IPS DF 6.9 (cell line): ENCODE data around the gene NRXN2.
"Not testable (repeated sequence)": the region's sequence is repeated elsewhere in the genome, so short reads cannot be mapped to it uniquely, and the experiment has no call there.

Experiments
- DNase-seq: peaks from one replicate; pipeline ENCODE4 v3.0.0-alpha.2; 2013; ENCODE audit warnings: low read depth, low spot score
- H3K27ac ChIP-seq: one replicate; pipeline ENCODE4 v1.5.1; 2013; ENCODE audit warnings: low read length, control low read depth
- H3K27me3 ChIP-seq: 2 replicates; pipeline ENCODE4 v1.6.1; 2013; ENCODE audit warnings: mild to moderate bottlenecking, low read length; ENCODE audit not compliant: control insufficient read depth, insufficient read depth
- H3K36me3 ChIP-seq: 2 replicates; pipeline ENCODE4 v1.6.1; 2013; ENCODE audit warnings: low read length; ENCODE audit not compliant: control insufficient read depth, insufficient read depth
- H3K4me1 ChIP-seq: 2 replicates; pipeline ENCODE4 v1.6.1; 2013; ENCODE audit warnings: low read length; ENCODE audit not compliant: control insufficient read depth, insufficient read depth
- H3K4me3 ChIP-seq: 2 replicates; pipeline ENCODE4 v1.5.1; 2013; ENCODE audit warnings: mild to moderate bottlenecking, low read length
- H3K9me3 ChIP-seq: 2 replicates; pipeline ENCODE4 v1.6.1; 2013; ENCODE audit warnings: low read length, inconsistent platforms; ENCODE audit not compliant: control insufficient read depth, insufficient read depth
- WGBS: extraction: QIAGEN DNeasy Blood & Tissue Kit; methylation state at CpG from one replicate; pipeline ENCODE4 v1.1.7; 2013; ENCODE audit warnings: mixed read lengths, missing lambda C conversion rate; ENCODE audit not compliant: insufficient read length, insufficient coverage; 5-methylcytosine and 5-hydroxymethylcytosine counted together

Gene NRXN2

GRCh38 chr11:64598797-64599697 lies 124.0 kb downstream of the NRXN2 start:
- Histone ChIP-seq H3K4me3 (no peak overlapping the region), H3K27ac (no peak overlapping the region), H3K36me3 (no peaks in the 10 kb centered on the region), H3K9me3 (no peaks in the 10 kb centered on the region), H3K4me1 (peaks cover 1% of the 10 kb centered on the region; the same call in 1 of the 2 replicates), H3K27me3 (no peaks in the 10 kb centered on the region)
- DNase-seq: no peak
- no CpG with 5 or more reads among the region's 23 CpGs for WGBS

- WGBS: no CpG with 5 or more reads among the region's 12 CpGs
Measured at GRCh38 chr11:64598106-64598796, 124.7 kb downstream of the NRXN2 start.

GRCh38 chr11:64597671-64598101 lies 125.3 kb downstream of the NRXN2 start:
- H3K27me3 ChIP-seq: no peaks in the 10 kb centered on the region
- no peak for DNase-seq
- no peaks in the 10 kb centered on the region for H3K9me3 ChIP-seq
- no peak overlapping the region for H3K27ac ChIP-seq
- H3K36me3 ChIP-seq: no peaks in the 10 kb centered on the region; the same call in 1 of the 2 replicates
- no CpG with 5 or more reads among the region's 13 CpGs for WGBS
- no peak overlapping the region for H3K4me3 ChIP-seq
- H3K4me1 ChIP-seq: peaks cover 1% of the 10 kb centered on the region; the same call in 1 of the 2 replicates

More at GRCh38 chr11:64598106-64598796, 124.7 kb downstream of the NRXN2 start:
- Histone ChIP-seq H3K27me3 (no peaks in the 10 kb centered on the region), H3K9me3 (no peaks in the 10 kb centered on the region), H3K4me3 (no peak overlapping the region; the same call in 1 of the 2 replicates), H3K27ac (no peak overlapping the region), H3K4me1 (peaks cover 1% of the 10 kb centered on the region; the same call in 1 of the 2 replicates), H3K36me3 (no peaks in the 10 kb centered on the region; the same call in 1 of the 2 replicates)
- no peak for DNase-seq

GRCh38 chr11:64595922-64596321 lies 127.1 kb downstream of the NRXN2 start:
- not testable (repeated sequence) for DNase-seq

GRCh38 chr11:64594159-64594939 lies 128.6 kb downstream of the NRXN2 start:
- Histone ChIP-seq H3K4me1 (peaks cover 1% of the 10 kb centered on the region; the same call in 1 of the 2 replicates), H3K27me3 (no peaks in the 10 kb centered on the region), H3K4me3 (no peak overlapping the region), H3K9me3 (no peaks in the 10 kb centered on the region), H3K27ac (no peak overlapping the region), H3K36me3 (no peaks in the 10 kb centered on the region; the same call in 1 of the 2 replicates)
- DNase-seq: no peak
- WGBS: 100% methylated on average over 7 of the region's 14 CpGs

More at GRCh38 chr11:64595922-64596321, 127.1 kb downstream of the NRXN2 start:
- not testable (repeated sequence) for H3K4me3 ChIP-seq, H3K27ac ChIP-seq, H3K27me3 ChIP-seq, H3K9me3 ChIP-seq, H3K36me3 ChIP-seq, H3K4me1 ChIP-seq
- 100% methylated on average over 1 of the region's 1 CpG for WGBS

GRCh38 chr11:64593156-64594105 lies 129.6 kb downstream of the NRXN2 start:
- no CpG with 5 or more reads among the region's 32 CpGs for WGBS
- DNase-seq: no peak
- H3K4me3 ChIP-seq: no peak overlapping the region
- no peaks in the 10 kb centered on the region for H3K27me3 ChIP-seq
- H3K27ac ChIP-seq: no peak overlapping the region
- no peaks in the 10 kb centered on the region for H3K4me1 ChIP-seq
- no peaks in the 10 kb centered on the region for H3K9me3 ChIP-seq
- H3K36me3 ChIP-seq: no peaks in the 10 kb centered on the region; the same call in 1 of the 2 replicates

- H3K9me3 ChIP-seq: no peaks in the 10 kb centered on the region
- no peaks in the 10 kb centered on the region; the same call in 1 of the 2 replicates for H3K36me3 ChIP-seq
- H3K27me3 ChIP-seq: no peaks in the 10 kb centered on the region
- no CpG with 5 or more reads among the region's 9 CpGs for WGBS
- H3K27ac ChIP-seq: no peak overlapping the region
- H3K4me3 ChIP-seq: no peak overlapping the region
- no peak for DNase-seq
- H3K4me1 ChIP-seq: no peaks in the 10 kb centered on the region
Measured at GRCh38 chr11:64592656-64593055, 130.3 kb downstream of the NRXN2 start.

- Histone ChIP-seq H3K27me3 (no peaks in the 10 kb centered on the region), H3K36me3 (no peaks in the 10 kb centered on the region; the same call in 1 of the 2 replicates), H3K9me3 (no peaks in the 10 kb centered on the region), H3K4me3 (no peak overlapping the region), H3K4me1 (no peaks in the 10 kb centered on the region), H3K27ac (no peak overlapping the region)
- DNase-seq: no peak
- WGBS: no CpG with 5 or more reads among the region's 3 CpGs
Measured at GRCh38 chr11:64592234-64592615, 130.8 kb downstream of the NRXN2 start.
